Caco-2 (cell line): ENCODE data around the gene ABCA6. TPM values are rescaled to one million over a fixed set of nuclear protein-coding genes. Genes with fewer than 3 reads are reported as not detected.

Source experiments
- BruUV-seq: library from RNA; stranded (reverse); fragments of 400-500 nt; replicated peaks from 2 replicates; lab custom pipeline; 2021; lab: Mats Ljungman, UMichigan
- CTCF ChIA-PET: fragments of 300-600 bp; sonication (Branson Sonifier 250); formaldehyde crosslinking; loops from one replicate; lab custom pipeline; 2022; ENCODE audit warnings: antibody characterized with exemption; lab: Charles Lee
- POLR2A ChIA-PET: fragments of 300-600 bp; sonication (Branson Sonifier 250); formaldehyde crosslinking; loops from one replicate; lab custom pipeline; 2022; ENCODE audit warnings: antibody characterized with exemption; lab: Charles Lee
- DNase-seq, 2 experiments: peaks; one replicate each; pipeline versions ENCODE4 v3.0.0 to v3.0.0-alpha.2; 2020 to 2022
- H3K27me3 ChIP-seq: replicated peaks from 2 replicates; pipeline ENCODE4 v1.6.0; 2011; ENCODE audit warnings: low read length; ENCODE audit not compliant: control insufficient read depth, insufficient read depth
- H3K36me3 ChIP-seq: 2 replicates; pipeline ENCODE4 v1.5.1; 2011; ENCODE audit warnings: low read length; ENCODE audit not compliant: control insufficient read depth, insufficient read depth
- H3K4me1 ChIP-seq: fragments of 250-450 bp; sonication (Bioruptor Pico); 2 replicates; pipeline ENCODE4 v1.5.1; 2020; ENCODE audit warnings: mild to moderate bottlenecking
- H3K4me3 ChIP-seq: 2 replicates; pipeline ENCODE4 v1.5.1; 2011; ENCODE audit warnings: low read depth, mild to moderate bottlenecking, control low read depth, low read length
- H3K9me3 ChIP-seq: fragments of 250-450 bp; sonication (Bioruptor Pico); 2 replicates; pipeline ENCODE4 v1.5.1; 2020; ENCODE audit warnings: mild to moderate bottlenecking, moderate library complexity
- H3K27ac Mint-ChIP-seq: one replicate; pipeline ENCODE4 v1.8.0; 2022; ENCODE audit warnings: mixed read lengths; ENCODE audit not compliant: unreplicated experiment
- H3K27me3 Mint-ChIP-seq: one replicate; pipeline ENCODE4 v1.8.0; 2022; ENCODE audit warnings: mixed read lengths; ENCODE audit not compliant: insufficient read depth, unreplicated experiment
- H3K36me3 Mint-ChIP-seq: one replicate; pipeline ENCODE4 v1.8.0; 2022; ENCODE audit warnings: mild to moderate bottlenecking, mixed read lengths; ENCODE audit not compliant: insufficient read depth, unreplicated experiment
- H3K4me1 Mint-ChIP-seq: one replicate; pipeline ENCODE4 v1.8.0; 2022; ENCODE audit warnings: low read depth, mixed read lengths; ENCODE audit not compliant: unreplicated experiment
- H3K4me3 Mint-ChIP-seq: one replicate; pipeline ENCODE4 v1.8.0; 2022; ENCODE audit warnings: mild to moderate bottlenecking, moderate library complexity, mixed read lengths; ENCODE audit not compliant: unreplicated experiment
- H3K9me3 Mint-ChIP-seq: one replicate; pipeline ENCODE4 v1.8.0; 2022; ENCODE audit warnings: mixed read lengths; ENCODE audit not compliant: unreplicated experiment
- CTCF ChIP-seq, 2 experiments: fragments of 200-600 bp in 1 of 2; IDR thresholded peaks; 1 replicate in 1 of 2; 2 replicates in 1 of 2; pipeline versions ENCODE4 v1.5.1 to v1.8.0; 2011 to 2022; ENCODE audit warnings: antibody characterized with exemption in 1 of 2, control low read depth in 1 of 2, inconsistent platforms in 1 of 2, low read depth in 1 of 2, low read length in 1 of 2, mild to moderate bottlenecking in 1 of 2, moderate library complexity in 1 of 2; ENCODE audit not compliant: insufficient read depth in 1 of 2, severe bottlenecking in 1 of 2, unreplicated experiment in 1 of 2
- intact Hi-C: fragments of 100-400 bp; cut with micrococcal nuclease; formaldehyde crosslinking; loops from one replicate; pipeline ENCODE4 v1.10.0; 2022; ENCODE audit not compliant: unreplicated experiment
- total RNA-seq: library from RNA; stranded (reverse); gene quantifications from 2 replicates; pipeline ENCODE4 v1.2.3, GENCODE V29; 2022

ABCA6 gene
- total RNA-seq, 1 experiment from 2014 or later, result 1.8 TPM

GRCh38 chr17:69147460-69147859 lies 5.8 kb upstream of the ABCA6 start:
- H3K27me3 ChIP-seq, result no peaks in the 10 kb centered on the region
- no peak overlapping the region for H3K4me3 Mint-ChIP-seq
- CTCF ChIA-PET, result no interaction called here
- H3K4me3 ChIP-seq, result no peak overlapping the region
- H3K4me1 ChIP-seq, result no peaks in the 10 kb centered on the region
- no TSS peak for BruUV-seq
- no peak for DNase-seq
- no peaks in the 10 kb centered on the region for H3K4me1 Mint-ChIP-seq
- H3K36me3 Mint-ChIP-seq, result no peaks in the 10 kb centered on the region
- H3K9me3 Mint-ChIP-seq, result no peaks in the 10 kb centered on the region
- no peaks in the 10 kb centered on the region for H3K27me3 Mint-ChIP-seq
- H3K36me3 ChIP-seq, result no peaks in the 10 kb centered on the region
- no peak overlapping the region for H3K27ac Mint-ChIP-seq
- intact Hi-C loops, result no loop called here
- POLR2A ChIA-PET, result no interaction called here
- H3K9me3 ChIP-seq, result no peaks in the 10 kb centered on the region
- no peak for TF ChIP-seq CTCF (IDR thresholded peaks at IDR 0.05; ENCODE audit: insufficient read depth in 1 of 2, low read depth in 1 of 2, low read length in 1 of 2, severe bottlenecking in 1 of 2, unreplicated experiment in 1 of 2)

- no peak for TF ChIP-seq CTCF (IDR thresholded peaks at IDR 0.05; ENCODE audit: insufficient read depth in 1 of 2, low read depth in 1 of 2, low read length in 1 of 2, severe bottlenecking in 1 of 2, unreplicated experiment in 1 of 2)
- Histone ChIP-seq H3K27me3 (no peaks in the 10 kb centered on the region), H3K4me1 (no peaks in the 10 kb centered on the region), H3K36me3 (no peaks in the 10 kb centered on the region), H3K4me3 (no peak overlapping the region), H3K9me3 (no peaks in the 10 kb centered on the region)
- H3K27ac Mint-ChIP-seq, result no peak overlapping the region
- H3K4me1 Mint-ChIP-seq, result no peaks in the 10 kb centered on the region
- BruUV-seq, result no TSS peak
- no peak for DNase-seq
- no peaks in the 10 kb centered on the region for H3K36me3 Mint-ChIP-seq
- H3K27me3 Mint-ChIP-seq, result no peaks in the 10 kb centered on the region
- no peaks in the 10 kb centered on the region for H3K9me3 Mint-ChIP-seq
- CTCF ChIA-PET, result interaction anchor here (0.7 kb wide), 1 partner anchor 23 kb away, joined by 3 read pairs; no protein-coding TSS in a partner anchor
- H3K4me3 Mint-ChIP-seq, result no peak overlapping the region
- intact Hi-C loops, result no loop called here
- POLR2A ChIA-PET, result interaction anchor here (0.6 kb wide), 1 partner anchor 1485 kb away, joined by 5 read pairs; no protein-coding TSS in a partner anchor
These were observed 2.9 kb upstream of the ABCA6 start for GRCh38 chr17:69144331-69145255.

- POLR2A ChIA-PET, result no interaction called here
- H3K36me3 Mint-ChIP-seq, result no peaks in the 10 kb centered on the region
- no peaks in the 10 kb centered on the region for H3K27me3 Mint-ChIP-seq
- no peak for TF ChIP-seq CTCF (IDR thresholded peaks at IDR 0.05; ENCODE audit: insufficient read depth in 1 of 2, low read depth in 1 of 2, low read length in 1 of 2, severe bottlenecking in 1 of 2, unreplicated experiment in 1 of 2)
- H3K9me3 ChIP-seq, result no peaks in the 10 kb centered on the region
- CTCF ChIA-PET, result no interaction called here
- intact Hi-C loops, result no loop called here
- no peaks in the 10 kb centered on the region for H3K4me1 Mint-ChIP-seq
- BruUV-seq, result no TSS peak
- no peak overlapping the region for H3K27ac Mint-ChIP-seq
- no peaks in the 10 kb centered on the region for H3K9me3 Mint-ChIP-seq
- H3K4me1 ChIP-seq, result no peaks in the 10 kb centered on the region
- no peak overlapping the region for H3K4me3 ChIP-seq
- DNase-seq, result no peak
- H3K27me3 ChIP-seq, result no peaks in the 10 kb centered on the region
- no peak overlapping the region for H3K4me3 Mint-ChIP-seq
- H3K36me3 ChIP-seq, result no peaks in the 10 kb centered on the region
These were observed 2.1 kb upstream of the ABCA6 start for GRCh38 chr17:69143683-69144231.
